GM23248 (cell line): Measurements from ENCODE around the gene PRR18. TPM values are rescaled to one million over a fixed set of nuclear protein-coding genes. Genes with fewer than 3 reads are reported as not detected.

Source experiments
- DNase-seq: peaks from one replicate; pipeline ENCODE4 v3.0.0-alpha.2; 2015
- H2AFZ ChIP-seq: fragments of 200-600 bp; sonication (generic); 2 replicates; pipeline ENCODE4 v1.6.1; 2016; ENCODE audit warnings: antibody characterized with exemption
- H3F3A ChIP-seq: fragments of 200-600 bp; sonication (generic); 2 replicates; pipeline ENCODE4 v1.6.1; 2016; ENCODE audit warnings: mild to moderate bottlenecking, antibody characterized with exemption, mixed run types; ENCODE audit not compliant: insufficient read depth
- H3K27ac ChIP-seq: fragments of 200-600 bp; sonication (generic); 2 replicates; pipeline ENCODE4 v1.5.1; 2016; ENCODE audit warnings: mild to moderate bottlenecking
- H3K27me3 ChIP-seq: fragments of 200-600 bp; sonication (generic); replicated peaks from 2 replicates; pipeline ENCODE4 v1.6.1; 2016; ENCODE audit warnings: mild to moderate bottlenecking; ENCODE audit not compliant: insufficient read depth
- H3K36me3 ChIP-seq: fragments of 200-600 bp; sonication (generic); 2 replicates; pipeline ENCODE4 v1.6.1; 2016; ENCODE audit warnings: low read depth, mild to moderate bottlenecking
- H3K4me1 ChIP-seq: fragments of 200-600 bp; sonication (generic); 2 replicates; pipeline ENCODE4 v1.6.1; 2016; ENCODE audit warnings: mild to moderate bottlenecking; ENCODE audit not compliant: insufficient read depth
- H3K4me2 ChIP-seq: fragments of 200-600 bp; sonication (generic); one replicate; pipeline ENCODE4 v1.6.1; 2016; ENCODE audit warnings: mild to moderate bottlenecking; ENCODE audit not compliant: unreplicated experiment
- H3K4me3 ChIP-seq: fragments of 200-600 bp; sonication (generic); 2 replicates; pipeline ENCODE4 v1.5.1; 2016; ENCODE audit warnings: mild to moderate bottlenecking
- H3K79me2 ChIP-seq: fragments of 200-600 bp; sonication (generic); 2 replicates; pipeline ENCODE4 v1.6.1; 2016; ENCODE audit warnings: mild to moderate bottlenecking; ENCODE audit not compliant: insufficient read depth
- H3K9ac ChIP-seq: fragments of 200-600 bp; sonication (generic); 2 replicates; pipeline ENCODE4 v1.6.1; 2016; ENCODE audit warnings: mild to moderate bottlenecking
- H3K9me2 ChIP-seq: fragments of 200-600 bp; sonication (generic); 2 replicates; pipeline ENCODE4 v1.6.1; 2016; ENCODE audit warnings: mixed run types, mild to moderate bottlenecking, moderate library complexity; ENCODE audit not compliant: insufficient read depth
- H3K9me3 ChIP-seq: fragments of 200-600 bp; sonication (generic); one replicate; pipeline ENCODE4 v1.6.1; 2017; ENCODE audit warnings: low read depth
- H4K20me1 ChIP-seq: fragments of 200-600 bp; sonication (generic); 2 replicates; pipeline ENCODE4 v1.6.0; 2016; ENCODE audit not compliant: insufficient read depth
- EZH2 ChIP-seq: fragments of 200-600 bp; sonication (generic); IDR thresholded peaks from 2 replicates; pipeline ENCODE4 v1.6.1; 2018; ENCODE audit warnings: antibody characterized with exemption, mild to moderate bottlenecking; ENCODE audit not compliant: insufficient read depth, poor library complexity, severe bottlenecking
- EZH2phosphoT487 ChIP-seq: fragments of 200-600 bp; sonication (generic); IDR thresholded peaks from 2 replicates; pipeline ENCODE4 v1.6.1; 2018; ENCODE audit warnings: antibody characterized with exemption, moderate library complexity, mild to moderate bottlenecking, low read depth; ENCODE audit not compliant: insufficient read depth
- WGBS, 2 experiments: methylation state at CpG; one replicate each; pipeline ENCODE4 v1.1.6; 2015 to 2017; ENCODE audit warnings: low lambda C conversion rate in 2 of 2, low coverage in 1 of 2; ENCODE audit errors: missing lambda C conversion rate in 2 of 2; 5-methylcytosine and 5-hydroxymethylcytosine counted together
- in situ Hi-C: fragments of 300-500 bp; cut with MboI; formaldehyde crosslinking; loops from 2 replicates; pipeline ENCODE4 v1.15.0; 2020
- polyA plus RNA-seq: library from polyadenylated mRNA; unstranded; fragments of >200 nt; fragmentation: Nextera tagmentation; extraction: Ambion mirVana; gene quantifications from 2 replicates; pipeline ENCODE4 v1.2.1, GENCODE V29; 2016
- total RNA-seq: library from RNA; depleted of rRNA; stranded (reverse); fragments of >200 nt; shearing (Covaris generic); gene quantifications from 2 replicates; pipeline ENCODE4 v1.2.3, GENCODE V29; 2014

PRR18 gene
- total and polyA plus RNA-seq, 2 experiments from 2014 or later = not detected

DNA sequence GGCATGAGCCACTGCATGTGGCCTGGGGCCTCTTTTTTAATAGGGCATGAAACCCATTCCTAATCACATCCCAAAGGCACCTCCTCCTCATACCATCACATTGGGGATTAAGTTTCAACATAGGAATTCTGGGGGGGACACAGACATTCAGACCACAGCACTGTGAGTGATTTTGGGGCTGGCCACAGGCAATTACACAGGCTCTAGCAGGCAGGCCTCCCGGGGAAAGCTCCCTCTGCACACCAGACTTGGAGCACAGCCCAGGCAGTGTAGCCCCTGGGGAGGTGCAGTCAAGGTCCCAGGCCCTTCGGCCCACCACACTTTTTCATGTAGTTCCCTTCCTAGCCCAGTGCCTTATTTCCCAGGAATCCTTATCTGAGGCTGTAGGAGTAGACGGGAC, 28.7 kb upstream of the PRR18 start:
- 64 to 67% methylated on average over 3 of the region's 3 CpGs for WGBS, 2 experiments
- in situ Hi-C loops = no loop called here

DNA sequence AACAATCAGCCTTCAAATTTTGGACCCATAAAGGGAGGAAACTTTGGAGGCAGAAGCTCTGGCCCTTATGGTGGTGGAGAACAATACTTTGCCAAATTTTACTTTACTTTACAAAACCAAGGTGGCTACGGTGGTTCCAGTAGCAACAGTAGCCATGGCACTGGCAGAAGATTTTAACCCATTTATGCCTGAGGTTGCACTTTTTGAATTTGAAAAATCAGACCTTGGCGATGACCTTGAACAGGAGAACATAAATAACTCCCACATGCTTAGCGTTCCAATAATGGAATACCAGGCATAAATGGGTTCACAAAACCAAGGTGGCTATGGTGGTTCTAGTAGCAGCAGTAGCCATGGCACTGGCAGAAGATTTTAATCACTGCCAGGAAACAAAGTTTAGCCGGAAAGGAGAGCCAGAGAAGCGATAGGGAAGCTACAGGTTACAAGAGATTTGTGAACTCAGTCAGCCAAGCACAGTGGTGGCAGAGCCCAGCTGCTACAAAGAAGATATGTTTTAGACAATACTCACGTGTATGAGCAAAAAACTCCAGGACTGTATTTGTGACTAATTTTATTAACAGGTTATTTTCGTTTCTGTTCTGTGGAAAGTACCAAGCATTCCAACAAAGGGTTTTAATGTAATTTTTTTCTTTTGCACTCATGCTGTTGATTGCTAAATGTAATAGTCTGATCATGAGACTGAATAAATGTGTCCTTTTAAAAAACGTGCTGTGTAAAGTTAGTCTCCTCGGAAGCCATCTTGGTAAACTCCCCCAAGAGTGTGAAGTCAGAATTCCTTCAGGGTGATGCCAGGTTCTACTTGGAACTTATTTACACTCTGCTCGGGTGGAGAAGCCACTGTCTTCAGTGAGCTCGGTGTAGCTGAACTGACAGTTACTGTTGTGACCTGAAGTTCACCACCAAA, 27.4 kb upstream of the PRR18 start:
- Histone ChIP-seq H3K9me2 (no peaks in the 10 kb centered on the region), H3K9ac (no peak overlapping the region), H2AFZ (no peak overlapping the region), H3K79me2 (peaks cover 100% of the 10 kb centered on the region), H4K20me1 (no peaks in the 10 kb centered on the region), H3K4me1 (no peaks in the 10 kb centered on the region; the same call in 1 of the 2 replicates), H3K27me3 (no peaks in the 10 kb centered on the region), H3K36me3 (peaks cover 6% of the 10 kb centered on the region; the same call in 1 of the 2 replicates), H3K9me3 (no peaks in the 10 kb centered on the region), H3K4me2 (no peak overlapping the region), H3K27ac (no peak overlapping the region), H3F3A (0 out of 2 replicates have a peak, but pooled peaks cover 12% of the 10 kb centered on the region), H3K4me3 (no peak overlapping the region)
- TF ChIP-seq EZH2phosphoT487 (no peak), EZH2 (no peak)
- DNase-seq = no peak
- 77% methylated on average over 11 of the region's 11 CpGs for WGBS, 2 experiments
- in situ Hi-C loops = no loop called here

More for the DNA sequence above, 28.7 kb upstream of the PRR18 start:
- Histone ChIP-seq H3K27ac (no peak overlapping the region), H3K36me3 (peaks cover 6% of the 10 kb centered on the region; the same call in 1 of the 2 replicates), H3K79me2 (peaks cover 100% of the 10 kb centered on the region), H4K20me1 (no peaks in the 10 kb centered on the region), H3K4me2 (no peak overlapping the region), H3K9me3 (no peaks in the 10 kb centered on the region), H2AFZ (no peak overlapping the region), H3K9ac (no peak overlapping the region), H3F3A (0 out of 2 replicates have a peak, but pooled peaks cover 4% of the 10 kb centered on the region), H3K9me2 (no peaks in the 10 kb centered on the region), H3K4me3 (no peak overlapping the region), H3K4me1 (no peaks in the 10 kb centered on the region; the same call in 1 of the 2 replicates), H3K27me3 (no peaks in the 10 kb centered on the region)
- no peak for DNase-seq
- no peak for TF ChIP-seq EZH2
- TF ChIP-seq EZH2phosphoT487 = no peak

DNA sequence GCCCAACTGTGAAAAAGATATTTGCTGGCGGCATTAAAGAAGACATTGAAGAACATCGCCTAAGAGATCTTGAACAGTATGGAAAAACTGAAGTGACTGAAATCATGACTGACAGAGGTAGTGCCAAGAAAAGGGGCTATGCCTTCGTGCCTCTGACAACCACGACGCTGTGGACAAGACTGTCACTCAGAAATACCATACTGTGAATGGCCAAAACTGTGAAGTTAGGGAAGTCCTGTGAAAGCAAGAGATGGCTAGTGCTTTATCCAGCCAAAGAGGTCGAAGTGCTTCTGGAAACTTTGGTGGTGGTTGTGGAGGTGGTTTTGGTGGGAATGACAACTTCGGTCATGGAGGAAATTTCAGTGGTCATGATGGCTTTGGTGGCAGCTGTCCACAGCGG, 26.7 kb upstream of the PRR18 start:
- H3K9me2 ChIP-seq = no peaks in the 10 kb centered on the region
- no peak for DNase-seq
- H3K4me1 ChIP-seq = 0 out of 2 replicates have a peak, but pooled peaks cover 5% of the 10 kb centered on the region
- H3K79me2 ChIP-seq = peaks cover 100% of the 10 kb centered on the region
- H3F3A ChIP-seq = 0 out of 2 replicates have a peak, but pooled peaks cover 12% of the 10 kb centered on the region
- H3K27me3 ChIP-seq = no peaks in the 10 kb centered on the region
- no peaks in the 10 kb centered on the region for H3K9me3 ChIP-seq
- H2AFZ ChIP-seq = no peak overlapping the region
- H3K27ac ChIP-seq = no peak overlapping the region
- H3K4me2 ChIP-seq = no peak overlapping the region
- H3K9ac ChIP-seq = no peak overlapping the region
- H4K20me1 ChIP-seq = no peaks in the 10 kb centered on the region
- no peak overlapping the region for H3K4me3 ChIP-seq
- TF ChIP-seq EZH2 (no peak), EZH2phosphoT487 (no peak)
- WGBS, 2 experiments = 91 to 93% methylated on average over 8 of the region's 8 CpGs
- in situ Hi-C loops = no loop called here
- peaks cover 6% of the 10 kb centered on the region; the same call in 1 of the 2 replicates for H3K36me3 ChIP-seq

DNA sequence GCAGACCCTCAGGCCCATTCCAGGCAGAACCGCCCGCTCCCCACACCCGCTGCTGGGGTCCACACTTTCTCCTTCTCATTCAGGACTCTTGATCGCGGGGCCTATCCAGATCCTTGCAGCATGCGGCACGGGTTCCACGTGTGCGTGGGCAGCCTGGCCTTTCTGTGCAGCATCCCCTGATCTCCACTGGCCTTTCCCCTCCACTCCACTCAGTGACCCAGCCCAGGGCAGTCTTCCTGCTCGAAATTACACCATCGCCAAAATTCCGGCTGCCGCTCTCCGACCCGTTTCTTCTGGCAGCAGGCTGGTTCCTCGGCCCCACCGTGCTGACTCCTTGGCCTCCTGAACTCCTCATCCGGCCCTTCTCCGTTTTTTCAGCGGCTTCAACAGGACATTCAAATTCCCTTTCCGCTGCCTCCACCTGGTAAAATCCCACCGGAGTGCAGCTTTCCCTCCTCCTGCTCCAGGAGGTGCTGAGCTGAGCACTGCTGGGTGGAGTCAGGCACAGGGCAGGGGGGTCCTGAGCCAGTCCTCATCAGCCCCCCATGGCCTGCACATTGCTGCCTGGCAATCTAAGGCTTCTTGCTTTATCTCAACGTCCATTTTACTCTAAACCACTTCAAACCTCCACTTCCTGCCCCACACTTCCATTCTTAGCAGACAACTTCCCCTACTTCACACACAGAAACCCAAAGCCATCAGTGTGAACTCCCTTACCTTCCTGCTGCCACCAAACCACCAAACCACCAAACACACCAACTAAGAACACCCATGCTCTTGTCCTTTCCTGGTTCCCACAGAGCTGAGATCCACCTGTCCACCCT, 25.2 kb upstream of the PRR18 start:
- WGBS, 2 experiments = 89% methylated on average over 23 of the region's 23 CpGs
- H3K27me3 ChIP-seq = no peaks in the 10 kb centered on the region
- in situ Hi-C loops = no loop called here
- H3K9ac ChIP-seq = no peak overlapping the region
- peaks cover 6% of the 10 kb centered on the region; the same call in 1 of the 2 replicates for H3K36me3 ChIP-seq
- H3K4me3 ChIP-seq = no peak overlapping the region
- no peak for DNase-seq
- H2AFZ ChIP-seq = no peak overlapping the region
- H3K79me2 ChIP-seq = peaks cover 100% of the 10 kb centered on the region
- no peak overlapping the region for H3K4me2 ChIP-seq
- H3K9me3 ChIP-seq = no peaks in the 10 kb centered on the region
- 0 out of 2 replicates have a peak, but pooled peaks cover 5% of the 10 kb centered on the region for H3K4me1 ChIP-seq
- no peaks in the 10 kb centered on the region for H4K20me1 ChIP-seq
- no peak overlapping the region for H3K27ac ChIP-seq
- H3K9me2 ChIP-seq = no peaks in the 10 kb centered on the region
- TF ChIP-seq EZH2 = no peak
- TF ChIP-seq EZH2phosphoT487 = no peak
- H3F3A ChIP-seq = 0 out of 2 replicates have a peak, but pooled peaks cover 12% of the 10 kb centered on the region
